Mesodermal cell (in vitro differentiated cells): ENCODE results near the gene CD63. TPM values are rescaled to one million over a fixed set of nuclear protein-coding genes. Genes with fewer than 3 reads are reported as not detected.
"Not testable (repeated sequence)": the region's sequence is repeated elsewhere in the genome, so short reads cannot be mapped to it uniquely, and the experiment has no call there.

ENCODE experiments used
- H3K27ac ChIP-seq: 2 replicates; pipeline ENCODE4 v1.7.0; 2013; ENCODE audit warnings: mild to moderate bottlenecking, low read depth, low read length, moderate library complexity; ENCODE audit not compliant: severe bottlenecking
- H3K36me3 ChIP-seq: 2 replicates; pipeline ENCODE4 v1.7.1; 2013; ENCODE audit warnings: mild to moderate bottlenecking, low read length, moderate library complexity; ENCODE audit not compliant: control insufficient read depth, insufficient read depth
- H3K4me1 ChIP-seq: one replicate; pipeline ENCODE4 v1.7.1; 2013; ENCODE audit warnings: mild to moderate bottlenecking, low read length; ENCODE audit not compliant: insufficient read depth, control insufficient read depth, poor library complexity, severe bottlenecking
- H3K4me3 ChIP-seq: 2 replicates; pipeline ENCODE4 v1.7.0; 2013; ENCODE audit warnings: low read length, control low read depth, mild to moderate bottlenecking; ENCODE audit not compliant: insufficient read depth, poor library complexity, severe bottlenecking; ENCODE audit errors: extremely low read depth
- H3K9me3 ChIP-seq: 2 replicates; pipeline ENCODE4 v1.7.1; 2013; ENCODE audit warnings: mild to moderate bottlenecking, low read length, moderate library complexity; ENCODE audit not compliant: control insufficient read depth
- WGBS, 2 experiments: methylation state at CpG; one replicate each; pipeline ENCODE4 v1.1.5; 2013; ENCODE audit warnings: missing lambda C conversion rate in 2 of 2; ENCODE audit not compliant: insufficient coverage in 2 of 2; 5-methylcytosine and 5-hydroxymethylcytosine counted together
- polyA plus RNA-seq, 2 experiments: library from polyadenylated mRNA; stranded (reverse); fragments of 50-300 nt; gene quantifications; one replicate each; pipeline ENCODE4 v1.2.3, GENCODE V29; 2013

Gene CD63
- 883 TPM for polyA plus RNA-seq (2013, experiment 1 of 2)
- polyA plus RNA-seq (2013, experiment 2 of 2), result 779 TPM

- Histone ChIP-seq H3K9me3 (no peaks in the 10 kb centered on the region), H3K4me3 (peak within 1 kb of the TSS; percentile 88), H3K4me1 (peaks cover 16% of the 10 kb centered on the region), H3K27ac (peak within 1 kb of the TSS; percentile 96), H3K36me3 (peaks cover 39% of the 10 kb centered on the region)
- 0% methylated on average over 36 to 45 of the region's 61 CpGs for WGBS, 2 experiments
Observed at GRCh38 chr12:55728939-55729818, at the start of gene CD63. Gene CD63, minus strand, starts transcription at chr12:55729009. Its CDS starts 668 bp downstream, at chr12:55728341.

GRCh38 chr12:55777856-55778255 is 49.0 kb upstream of the CD63 start:
- no peaks in the 10 kb centered on the region for H3K4me1 ChIP-seq
- peaks cover 94% of the 10 kb centered on the region for H3K36me3 ChIP-seq
- H3K4me3 ChIP-seq, result no peak overlapping the region
- no peaks in the 10 kb centered on the region for H3K9me3 ChIP-seq
- no peak overlapping the region for H3K27ac ChIP-seq
- WGBS, 2 experiments, result 100% methylated on average over 2 of the region's 3 CpGs

- H3K4me3 ChIP-seq, result no peak overlapping the region
- H3K36me3 ChIP-seq, result peaks cover 94% of the 10 kb centered on the region
Observed at GRCh38 chr12:55771736-55772135, 42.9 kb upstream of the CD63 start.

GRCh38 chr12:55767156-55767555 is 38.3 kb upstream of the CD63 start:
- 100% methylated on average over 2 to 3 of the region's 4 CpGs for WGBS, 2 experiments
- H3K9me3 ChIP-seq, result no peaks in the 10 kb centered on the region
- no peak overlapping the region for H3K4me3 ChIP-seq
- H3K27ac ChIP-seq, result no peak overlapping the region
- H3K4me1 ChIP-seq, result no peaks in the 10 kb centered on the region
- H3K36me3 ChIP-seq, result peaks cover 92% of the 10 kb centered on the region

More at GRCh38 chr12:55771736-55772135, 42.9 kb upstream of the CD63 start:
- no peak overlapping the region for H3K27ac ChIP-seq
- WGBS, 2 experiments, result 94 to 98% methylated on average over 4 of the region's 6 CpGs
- no peaks in the 10 kb centered on the region for H3K9me3 ChIP-seq
- H3K4me1 ChIP-seq, result no peaks in the 10 kb centered on the region

- Histone ChIP-seq H3K36me3 (peaks cover 92% of the 10 kb centered on the region), H3K9me3 (no peaks in the 10 kb centered on the region), H3K27ac (no peak overlapping the region), H3K4me1 (no peaks in the 10 kb centered on the region), H3K4me3 (no peak overlapping the region)
- 90 to 92% methylated on average over 4 to 5 of the region's 5 CpGs for WGBS, 2 experiments
Observed at GRCh38 chr12:55765736-55766290, 37.0 kb upstream of the CD63 start.

GRCh38 chr12:55762646-55763045 is 33.8 kb upstream of the CD63 start:
- H3K27ac ChIP-seq, result no peak overlapping the region
- no peaks in the 10 kb centered on the region for H3K4me1 ChIP-seq
- peaks cover 93% of the 10 kb centered on the region for H3K36me3 ChIP-seq
- no peak overlapping the region for H3K4me3 ChIP-seq
- peaks cover 5% of the 10 kb centered on the region for H3K9me3 ChIP-seq

GRCh38 chr12:55760663-55761062 is 31.9 kb upstream of the CD63 start:
- Histone ChIP-seq H3K9me3 (peaks cover 5% of the 10 kb centered on the region), H3K4me3 (no peak overlapping the region), H3K36me3 (peaks cover 96% of the 10 kb centered on the region), H3K27ac (no peak overlapping the region), H3K4me1 (peaks cover 4% of the 10 kb centered on the region)
- 100% methylated on average over 3 to 5 of the region's 6 CpGs for whole genome bisulfite sequencing, 2 experiments

GRCh38 chr12:55758575-55758974 is 29.8 kb upstream of the CD63 start:
- 95 to 100% methylated on average over 2 of the region's 4 CpGs for WGBS, 2 experiments
- H3K36me3 ChIP-seq, result peaks cover 99% of the 10 kb centered on the region
- not testable (repeated sequence) for H3K27ac ChIP-seq, H3K4me3 ChIP-seq, H3K9me3 ChIP-seq, H3K4me1 ChIP-seq

- peaks cover 4% of the 10 kb centered on the region for H3K4me1 ChIP-seq
- WGBS, 2 experiments, result 67 to 100% methylated on average over 1 of the region's 2 CpGs
- H3K4me3 ChIP-seq, result no peak overlapping the region
- H3K27ac ChIP-seq, result peak overlapping the region; percentile 53
- peaks cover 99% of the 10 kb centered on the region for H3K36me3 ChIP-seq
- peaks cover 5% of the 10 kb centered on the region for H3K9me3 ChIP-seq
Observed at GRCh38 chr12:55757701-55758100, 28.9 kb upstream of the CD63 start.

- 60 to 80% methylated on average over 1 of the region's 2 CpGs for WGBS, 2 experiments
- Histone ChIP-seq H3K9me3 (peaks cover 5% of the 10 kb centered on the region), H3K4me3 (no peak overlapping the region), H3K36me3 (peaks cover 98% of the 10 kb centered on the region), H3K27ac (peak overlapping the region; percentile 46), H3K4me1 (peaks cover 4% of the 10 kb centered on the region)
Observed at GRCh38 chr12:55755246-55755645, 26.4 kb upstream of the CD63 start.
